Esophagus muscularis mucosa (tissue), 4 donors: Measurements from ENCODE around the gene ZFAND2A. TPM values are rescaled to one million over a fixed set of nuclear protein-coding genes. Genes with fewer than 3 reads are reported as not detected.
"Not testable (repeated sequence)": the region's sequence is repeated elsewhere in the genome, so short reads cannot be mapped to it uniquely, and the experiment has no call there.

Experiments used
- DNase-seq: peaks from one replicate; pipeline ENCODE4 v3.0.0-alpha.2; 2017; ENCODE audit errors: extremely low spot score
- H3K27ac ChIP-seq, 4 donors: fragments of 200-600 bp; sonication (generic); replicated peaks in 1 of 4; 1 replicate in 3 of 4; 2 replicates in 1 of 4; pipeline ENCODE4 v1.5.1; 2016 to 2019; ENCODE audit warnings: mild to moderate bottlenecking in 1 of 4
- H3K27me3 ChIP-seq, 4 donors: fragments of 200-600 bp; sonication (generic); one replicate each; pipeline versions ENCODE4 v1.5.1 to v1.6.0; 2016 to 2019
- H3K36me3 ChIP-seq, 4 donors: fragments of 200-600 bp; sonication (generic); one replicate each; pipeline ENCODE4 v1.5.1; 2016 to 2019
- H3K4me1 ChIP-seq, 4 donors: fragments of 200-600 bp; sonication (generic); one replicate each; pipeline ENCODE4 v1.5.1; 2016 to 2019
- H3K4me3 ChIP-seq, 4 donors: fragments of 200-600 bp; sonication (generic); 1 replicate in 2 of 4; 2 replicates in 2 of 4; pipeline ENCODE4 v1.5.1; 2016 to 2019; ENCODE audit warnings: mild to moderate bottlenecking in 4 of 4, moderate library complexity in 1 of 4
- H3K9me3 ChIP-seq, 4 donors: fragments of 200-600 bp; sonication (generic); 1 replicate in 3 of 4; 2 replicates in 1 of 4; pipeline ENCODE4 v1.5.1; 2016 to 2019
- CTCF ChIP-seq, 3 experiments: fragments of 200-600 bp in 2 of 3; fragments of 450-650 bp in 1 of 3; sonication (generic) in 2 of 3; IDR thresholded peaks; one replicate each; pipeline ENCODE4 v1.5.1; 2017 to 2019; ENCODE audit warnings: antibody characterized with exemption in 3 of 3, mild to moderate bottlenecking in 2 of 3, moderate library complexity in 1 of 3
- EP300 ChIP-seq: sonication (generic); formaldehyde crosslinking; IDR thresholded peaks from one replicate; pipeline ENCODE4 v1.6.1; 2017; ENCODE audit warnings: antibody characterized with exemption
- POLR2A ChIP-seq: fragments of 450-650 bp; IDR thresholded peaks from one replicate; pipeline ENCODE4 v1.6.1; 2017; ENCODE audit warnings: antibody characterized with exemption, moderate library complexity, mild to moderate bottlenecking, low read depth
- POLR2AphosphoS5 ChIP-seq, 2 donors: sonication (generic); formaldehyde crosslinking; IDR thresholded peaks; one replicate each; pipeline ENCODE4 v1.6.1; 2017; ENCODE audit warnings: antibody characterized with exemption in 2 of 2
- WGBS: methylation state at CpG from one replicate; pipeline ENCODE4 v1.1.5; 2018; 5-methylcytosine and 5-hydroxymethylcytosine counted together
- intact Hi-C: fragments of 100-400 bp; cut with DNase I; formaldehyde crosslinking; loops from one replicate; pipeline ENCODE4 v1.15.1; 2023
- total RNA-seq, 4 donors: library from RNA; depleted of rRNA; stranded (reverse); fragments of >200 nt; gene quantifications; one replicate each; pipeline versions ENCODE4 v1.1.0 to v1.2.1, GENCODE V29; 2016

ZFAND2A gene
- total RNA-seq, 4 donors from 2014 or later, result 24.3 to 27.5 (median 25.5) TPM

- H3K4me3 ChIP-seq, result no peak overlapping the region
- no peak for DNase-seq
- no peak for TF ChIP-seq POLR2AphosphoS5 (IDR thresholded peaks at IDR 0.05)
- TF ChIP-seq POLR2A, result no peak
- no peak for TF ChIP-seq CTCF (IDR thresholded peaks at IDR 0.05)
- TF ChIP-seq EP300, result no peak
- H3K27me3 ChIP-seq, result no peaks in the 10 kb centered on the region
- H3K4me1 ChIP-seq, result peaks cover 0 to 2% (median 1%) of the 10 kb centered on the region in 4 donors
- no peak overlapping the region for H3K27ac ChIP-seq
- intact Hi-C loops, result no loop called here
- H3K36me3 ChIP-seq, result peaks cover 31 to 54% (median 50%) of the 10 kb centered on the region in 4 donors
- no peaks in the 10 kb centered on the region for H3K9me3 ChIP-seq
- WGBS, result 97% methylated on average over 15 of the region's 20 CpGs
Observed at GRCh38 chr7:1149351-1149794, 10.6 kb downstream of the ZFAND2A start.

GRCh38 chr7:1147873-1148272 is 12.1 kb downstream of the ZFAND2A start:
- H3K27ac ChIP-seq, H3K9me3 ChIP-seq, DNase-seq, H3K4me3 ChIP-seq, intact Hi-C loops, H3K27me3 ChIP-seq, H3K4me1 ChIP-seq: not testable (repeated sequence)
- peaks cover 18 to 39% (median 35%) of the 10 kb centered on the region in 4 donors for H3K36me3 ChIP-seq
- WGBS, result 72% methylated on average over 11 of the region's 12 CpGs

GRCh38 chr7:1144269-1144771 is 15.7 kb downstream of the ZFAND2A start:
- H3K4me1 ChIP-seq, result peaks cover 0 to 6% (median 3%) of the 10 kb centered on the region in 4 donors
- no peak overlapping the region for H3K27ac ChIP-seq

GRCh38 chr7:1143031-1143430 is 17.0 kb downstream of the ZFAND2A start:
- WGBS, result 89% methylated on average over 5 of the region's 5 CpGs
- intact Hi-C loops, H3K9me3 ChIP-seq, H3K27me3 ChIP-seq, H3K4me3 ChIP-seq, H3K27ac ChIP-seq, DNase-seq, H3K36me3 ChIP-seq: not testable (repeated sequence)
- peaks cover 7 to 13% (median 10%) of the 10 kb centered on the region in 4 donors for H3K4me1 ChIP-seq

More at GRCh38 chr7:1144269-1144771, 15.7 kb downstream of the ZFAND2A start:
- no peak for TF ChIP-seq POLR2AphosphoS5 (IDR thresholded peaks at IDR 0.05)
- TF ChIP-seq CTCF (IDR thresholded peaks at IDR 0.05), result peak in 2 of 3 experiments; percentile 34 to 35
- DNase-seq, result no peak
- H3K36me3 ChIP-seq, result peaks cover 0 to 4% (median 3%) of the 10 kb centered on the region in 4 donors
- no peaks in the 10 kb centered on the region for H3K9me3 ChIP-seq
- H3K27me3 ChIP-seq, result no peaks in the 10 kb centered on the region
- WGBS, result 72% methylated on average over 15 of the region's 23 CpGs
- intact Hi-C loops, result no loop called here
- no peak overlapping the region for H3K4me3 ChIP-seq

GRCh38 chr7:1142051-1142635 is 17.9 kb downstream of the ZFAND2A start:
- intact Hi-C loops, result no loop called here
- Histone ChIP-seq H3K27me3 (no peaks in the 10 kb centered on the region), H3K4me3 (no peak overlapping the region), H3K9me3 (no peaks in the 10 kb centered on the region), H3K36me3 (no peaks in the 10 kb centered on the region), H3K27ac (no peak overlapping the region), H3K4me1 (peaks cover 12 to 19% (median 15%) of the 10 kb centered on the region in 4 donors)
- no peak for DNase-seq
- 71% methylated on average over 14 of the region's 14 CpGs for whole genome bisulfite sequencing
- TF ChIP-seq CTCF (IDR thresholded peaks at IDR 0.05) (no peak), POLR2AphosphoS5 (IDR thresholded peaks at IDR 0.05) (no peak), EP300 (no peak), POLR2A (no peak)

- H3K4me1 ChIP-seq, result peaks cover 17 to 23% (median 20%) of the 10 kb centered on the region in 4 donors
- DNase-seq, result no peak
Observed at GRCh38 chr7:1141651-1142050, 18.3 kb downstream of the ZFAND2A start.

More at GRCh38 chr7:1141651-1142050, 18.3 kb downstream of the ZFAND2A start:
- no peaks in the 10 kb centered on the region for H3K9me3 ChIP-seq
- H3K27me3 ChIP-seq, result no peaks in the 10 kb centered on the region
- H3K36me3 ChIP-seq, result no peaks in the 10 kb centered on the region
- 81% methylated on average over 6 of the region's 6 CpGs for WGBS
- H3K27ac ChIP-seq, result no peak overlapping the region
- H3K4me3 ChIP-seq, result no peak overlapping the region
- intact Hi-C loops, result no loop called here
- no peak for TF ChIP-seq EP300
- TF ChIP-seq POLR2AphosphoS5 (IDR thresholded peaks at IDR 0.05), result no peak
- TF ChIP-seq CTCF (IDR thresholded peaks at IDR 0.05), result no peak
- TF ChIP-seq POLR2A, result no peak
